ENCODE results near the gene GGT6.

DNA sequence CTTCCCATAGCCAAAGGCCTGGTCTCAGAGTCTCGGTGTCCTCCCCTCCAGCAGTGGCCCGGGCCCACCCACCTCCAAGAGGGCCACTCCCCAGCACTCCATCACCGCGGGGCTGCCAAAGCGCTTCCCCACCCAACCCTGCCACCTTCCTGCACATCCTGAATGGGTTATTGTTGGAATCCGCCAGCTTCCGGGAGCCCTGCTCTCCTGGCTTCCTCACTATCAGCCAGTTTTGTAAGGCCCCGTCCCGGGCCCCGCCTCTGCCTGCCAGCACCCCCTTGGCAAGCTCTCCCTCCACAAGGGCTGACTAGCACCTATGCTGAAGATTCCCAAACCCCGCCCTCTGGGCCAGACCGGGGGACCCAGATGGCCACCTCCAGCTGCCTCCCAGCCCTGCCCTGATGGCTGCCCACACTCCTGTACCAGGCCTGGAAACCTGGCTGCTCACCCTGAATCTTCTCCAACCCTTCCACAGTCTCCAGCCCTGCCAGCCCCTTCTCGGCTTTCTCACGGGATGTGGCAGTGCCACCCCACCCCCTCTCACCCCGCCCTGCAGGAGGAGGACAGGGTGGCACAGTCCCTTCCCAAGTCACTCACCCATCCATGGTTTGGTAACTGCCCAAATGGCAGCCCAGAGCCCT is 19.6 kb downstream of the GGT6 start:
- no peak for TF ChIP-seq POLR2A (IDR thresholded peaks at IDR 0.05)
- TF ChIP-seq, protein P1, sequence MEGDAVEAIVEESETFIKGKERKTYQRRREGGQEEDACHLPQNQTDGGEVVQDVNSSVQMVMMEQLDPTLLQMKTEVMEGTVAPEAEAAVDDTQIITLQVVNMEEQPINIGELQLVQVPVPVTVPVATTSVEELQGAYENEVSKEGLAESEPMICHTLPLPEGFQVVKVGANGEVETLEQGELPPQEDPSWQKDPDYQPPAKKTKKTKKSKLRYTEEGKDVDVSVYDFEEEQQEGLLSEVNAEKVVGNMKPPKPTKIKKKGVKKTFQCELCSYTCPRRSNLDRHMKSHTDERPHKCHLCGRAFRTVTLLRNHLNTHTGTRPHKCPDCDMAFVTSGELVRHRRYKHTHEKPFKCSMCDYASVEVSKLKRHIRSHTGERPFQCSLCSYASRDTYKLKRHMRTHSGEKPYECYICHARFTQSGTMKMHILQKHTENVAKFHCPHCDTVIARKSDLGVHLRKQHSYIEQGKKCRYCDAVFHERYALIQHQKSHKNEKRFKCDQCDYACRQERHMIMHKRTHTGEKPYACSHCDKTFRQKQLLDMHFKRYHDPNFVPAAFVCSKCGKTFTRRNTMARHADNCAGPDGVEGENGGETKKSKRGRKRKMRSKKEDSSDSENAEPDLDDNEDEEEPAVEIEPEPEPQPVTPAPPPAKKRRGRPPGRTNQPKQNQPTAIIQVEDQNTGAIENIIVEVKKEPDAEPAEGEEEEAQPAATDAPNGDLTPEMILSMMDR (IDR thresholded peaks at IDR 0.05) = no peak
